Measurements from ENCODE around the gene KCNJ12.

The KCNJ12 gene

GRCh38 chr17:21457051-21458026 lies 81.2 kb downstream of the KCNJ12 start (continued):
- TF ChIP-seq SP7 (tag by site-specific recombination; IDR thresholded peaks at IDR 0.05) (peak; percentile 95), ZFP3 (tag by site-specific recombination; IDR thresholded peaks at IDR 0.05; ENCODE audit: low read depth) (no peak), ZNF626 (tag by site-specific recombination; IDR thresholded peaks at IDR 0.05) (no peak), ZNF529 (tag by site-specific recombination; IDR thresholded peaks at IDR 0.05; ENCODE audit: insufficient replicate concordance) (no peak), MYNN (tag by site-specific recombination; IDR thresholded peaks at IDR 0.05; ENCODE audit: borderline replicate concordance) (0 out of 2 replicates have a peak, but pooled peaks have one; percentile 16), HIC1 (tag by site-specific recombination; IDR thresholded peaks at IDR 0.05) (peak; percentile 88), KLF9 (tag by site-specific recombination; IDR thresholded peaks at IDR 0.05; ENCODE audit: low read depth) (peak; percentile 89), ZNF132 (tag by site-specific recombination; IDR thresholded peaks at IDR 0.05; ENCODE audit: borderline replicate concordance) (no peak), ZBTB49 (tag by site-specific recombination; IDR thresholded peaks at IDR 0.05; ENCODE audit: low read depth) (no peak), GLIS1 (tag by site-specific recombination; IDR thresholded peaks at IDR 0.05) (peak; percentile 88), TRIM28 (IDR thresholded peaks at IDR 0.05; ENCODE audit: borderline replicate concordance, low read length) (peak; percentile 49; the same call in 1 of the 2 replicates), ZBTB11 (tag by site-specific recombination; conservative IDR thresholded peaks at IDR 0.05; ENCODE audit: low read depth) (no peak), GLI4 (tag by site-specific recombination; IDR thresholded peaks at IDR 0.05) (no peak), ZBTB26 (tag by site-specific recombination; optimal IDR thresholded peaks at IDR 0.05) (peak; percentile 29), ZNF211 (tag by site-specific recombination; IDR thresholded peaks at IDR 0.05; ENCODE audit: low read depth) (no peak), ZSCAN5A (tag by site-specific recombination; IDR thresholded peaks at IDR 0.05) (no peak), YY2 (tag by site-specific recombination; IDR thresholded peaks at IDR 0.05) (no peak), SP3 (tag by site-specific recombination; IDR thresholded peaks at IDR 0.05) (peak; percentile 60), ZNF530 (tag by site-specific recombination; IDR thresholded peaks at IDR 0.05; ENCODE audit: low read depth) (no peak), ZNF548 (tag by site-specific recombination; IDR thresholded peaks at IDR 0.05) (no peak), ZNF26 (tag by site-specific recombination; IDR thresholded peaks at IDR 0.05) (no peak), ZNF558 (tag by site-specific recombination; IDR thresholded peaks at IDR 0.05) (0 out of 2 replicates have a peak, but pooled peaks have one; percentile 16), ZBTB10 (tag by site-specific recombination; IDR thresholded peaks at IDR 0.05) (no peak)
